NCI-H187 treated with DMSO at 0.1 percent for 48 hours (cell line): Measurements from ENCODE around the gene MAN1A1.
"Not testable (repeated sequence)": the region's sequence is repeated elsewhere in the genome, so short reads cannot be mapped to it uniquely, and the experiment has no call there.

Source experiments
- DNase-seq: peaks from one replicate; lab custom pipeline; 2025; lab: John Stamatoyannopoulos, UW

The MAN1A1 gene

GRCh38 chr6:119171088-119171841 is 178.3 kb downstream of the MAN1A1 start:
- no peak for DNase-seq

- no peak for DNase-seq
Observed at GRCh38 chr6:119170447-119171087, 179.0 kb downstream of the MAN1A1 start.

GRCh38 chr6:119170103-119170446 is 179.5 kb downstream of the MAN1A1 start:
- no peak for DNase-seq

- DNase-seq, result not testable (repeated sequence)
Observed at GRCh38 chr6:119169355-119169754, 180.2 kb downstream of the MAN1A1 start.

GRCh38 chr6:119166024-119166784 is 183.4 kb downstream of the MAN1A1 start:
- no peak for DNase-seq

GRCh38 chr6:119163006-119163405 is 186.6 kb downstream of the MAN1A1 start:
- no peak for DNase-seq

GRCh38 chr6:119162134-119162775 is 187.3 kb downstream of the MAN1A1 start:
- DNase-seq, result no peak

GRCh38 chr6:119161438-119161837 is 188.1 kb downstream of the MAN1A1 start:
- DNase-seq, result no peak

GRCh38 chr6:119160911-119161310 is 188.7 kb downstream of the MAN1A1 start:
- no peak for DNase-seq

GRCh38 chr6:119158057-119158848 is 191.3 kb downstream of the MAN1A1 start:
- DNase-seq, result no peak

- DNase-seq, result no peak
Observed at GRCh38 chr6:119157506-119157815, 192.1 kb downstream of the MAN1A1 start.

- DNase-seq, result no peak
Observed at GRCh38 chr6:119156757-119157505, 192.6 kb downstream of the MAN1A1 start.

- DNase-seq, result not testable (repeated sequence)
Observed at GRCh38 chr6:119156082-119156481, 193.5 kb downstream of the MAN1A1 start.

GRCh38 chr6:119152187-119152586 is 197.4 kb downstream of the MAN1A1 start:
- DNase-seq, result no peak

- DNase-seq, result no peak
Observed at GRCh38 chr6:119148825-119149525, 200.6 kb downstream of the MAN1A1 start.

GRCh38 chr6:119148098-119148824 is 201.3 kb downstream of the MAN1A1 start:
- no peak for DNase-seq

- DNase-seq, result no peak
Observed at GRCh38 chr6:119147101-119148053, 202.2 kb downstream of the MAN1A1 start.

GRCh38 chr6:119145111-119145510 is 204.4 kb downstream of the MAN1A1 start:
- DNase-seq, result no peak

GRCh38 chr6:119142637-119143036 is 206.9 kb downstream of the MAN1A1 start:
- no peak for DNase-seq
